ACC112 (cell line): Measurements from ENCODE around the gene EFNB1.

Source experiments
- H2AFZ ChIP-seq: fragments of 200-600 bp; sonication (generic); one replicate; pipeline ENCODE4 v1.6.0; 2017; ENCODE audit warnings: antibody characterized with exemption, low read length; ENCODE audit not compliant: unreplicated experiment
- H3K27ac ChIP-seq: fragments of 200-600 bp; sonication (generic); 2 replicates; pipeline ENCODE4 v1.5.1; 2014; ENCODE audit warnings: low read depth, mild to moderate bottlenecking, antibody characterized with exemption, low read length, moderate library complexity
- H3K27me3 ChIP-seq: fragments of 200-600 bp; sonication (generic); 2 replicates; pipeline ENCODE4 v1.6.1; 2014; ENCODE audit warnings: mild to moderate bottlenecking, antibody characterized with exemption, low read length, moderate library complexity, mixed read lengths; ENCODE audit not compliant: insufficient read depth
- H3K36me3 ChIP-seq: fragments of 200-600 bp; sonication (generic); 2 replicates; pipeline ENCODE4 v1.6.1; 2016; ENCODE audit warnings: mild to moderate bottlenecking, antibody characterized with exemption, low read length, moderate library complexity, mixed read lengths; ENCODE audit not compliant: insufficient read depth
- H3K4me1 ChIP-seq: fragments of 200-600 bp; sonication (generic); one replicate; pipeline ENCODE4 v1.6.1; 2016; ENCODE audit warnings: low read length, mixed read lengths; ENCODE audit not compliant: insufficient read depth, unreplicated experiment, control insufficient read depth
- H3K4me3 ChIP-seq: fragments of 200-600 bp; sonication (generic); 2 replicates; pipeline ENCODE4 v1.5.1; 2014; ENCODE audit warnings: mild to moderate bottlenecking, low read depth, low read length
- H3K79me2 ChIP-seq: fragments of 200-600 bp; sonication (generic); one replicate; pipeline ENCODE4 v1.6.0; 2016; ENCODE audit warnings: low read length; ENCODE audit not compliant: control insufficient read depth, unreplicated experiment, insufficient read depth

The EFNB1 gene

DNA sequence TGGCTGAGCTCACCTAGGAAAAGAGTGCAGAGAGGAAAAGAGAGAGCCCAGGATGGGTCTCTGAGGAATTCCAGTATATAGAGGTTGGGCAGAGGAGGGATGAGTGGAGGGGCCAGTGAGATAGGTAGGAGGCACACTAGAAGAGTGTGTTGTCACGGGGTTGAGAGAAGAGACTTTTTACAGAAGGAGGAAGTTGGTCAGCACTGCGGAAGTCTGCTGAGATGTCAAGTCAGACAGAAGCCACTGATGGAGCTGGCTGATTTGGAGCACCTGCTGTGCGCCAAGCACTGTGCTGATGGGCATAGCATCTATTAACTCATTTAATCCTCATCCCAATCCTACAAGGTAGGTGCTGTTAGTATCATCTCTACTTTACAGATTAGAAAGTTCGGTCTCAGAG lies 60.4 kb downstream of the EFNB1 start:
- no peaks in the 10 kb centered on the region for H3K36me3 ChIP-seq
- H3K4me1 ChIP-seq = peaks cover under 1% of the 10 kb centered on the region
- H3K79me2 ChIP-seq = no peaks in the 10 kb centered on the region
- H3K27me3 ChIP-seq = peaks cover 28% of the 10 kb centered on the region
- H3K27ac ChIP-seq = no peak overlapping the region
- no peak overlapping the region for H3K4me3 ChIP-seq
- no peak overlapping the region for H2AFZ ChIP-seq
